ENCODE measurements around the gene SMIM35. TPM values are rescaled to one million over a fixed set of nuclear protein-coding genes. Genes with fewer than 3 reads are reported as not detected.
"Not testable (repeated sequence)": the region's sequence is repeated elsewhere in the genome, so short reads cannot be mapped to it uniquely, and the experiment has no call there.

Gene SMIM35
- total RNA-seq, 1 donor from 2014 or later = not detected

GRCh38 chr11:117984476-117984875 is 102.3 kb downstream of the SMIM35 start:
- DNase-seq (ENCODE audit: low read depth) = no peak

DNA sequence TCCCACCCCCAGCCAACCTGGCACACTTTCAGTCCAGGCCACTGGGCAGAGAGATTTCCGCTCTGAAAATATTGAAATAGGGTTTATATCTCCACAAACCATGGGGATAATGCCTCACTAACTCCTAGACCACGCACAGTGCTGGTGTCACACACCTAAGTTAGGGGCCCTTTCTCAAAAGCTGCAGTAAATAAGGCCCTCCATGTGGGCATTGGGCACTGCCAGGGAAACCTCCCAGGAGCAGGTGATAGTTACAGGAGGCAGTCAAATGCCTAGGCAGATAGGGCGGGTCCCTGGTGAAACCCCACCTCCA is 103.6 kb downstream of the SMIM35 start:
- DNase-seq (ENCODE audit: low read depth) = no peak

- no peak for DNase-seq (ENCODE audit: low read depth)
Observed at GRCh38 chr11:117980720-117981119, 106.0 kb downstream of the SMIM35 start.

GRCh38 chr11:117980280-117980679 is 106.5 kb downstream of the SMIM35 start:
- DNase-seq (ENCODE audit: low read depth) = no peak

- no peak for DNase-seq (ENCODE audit: low read depth)
Observed at GRCh38 chr11:117979481-117980211, 107.1 kb downstream of the SMIM35 start.

GRCh38 chr11:117978991-117979390 is 107.8 kb downstream of the SMIM35 start:
- DNase-seq (ENCODE audit: low read depth) = no peak

DNA sequence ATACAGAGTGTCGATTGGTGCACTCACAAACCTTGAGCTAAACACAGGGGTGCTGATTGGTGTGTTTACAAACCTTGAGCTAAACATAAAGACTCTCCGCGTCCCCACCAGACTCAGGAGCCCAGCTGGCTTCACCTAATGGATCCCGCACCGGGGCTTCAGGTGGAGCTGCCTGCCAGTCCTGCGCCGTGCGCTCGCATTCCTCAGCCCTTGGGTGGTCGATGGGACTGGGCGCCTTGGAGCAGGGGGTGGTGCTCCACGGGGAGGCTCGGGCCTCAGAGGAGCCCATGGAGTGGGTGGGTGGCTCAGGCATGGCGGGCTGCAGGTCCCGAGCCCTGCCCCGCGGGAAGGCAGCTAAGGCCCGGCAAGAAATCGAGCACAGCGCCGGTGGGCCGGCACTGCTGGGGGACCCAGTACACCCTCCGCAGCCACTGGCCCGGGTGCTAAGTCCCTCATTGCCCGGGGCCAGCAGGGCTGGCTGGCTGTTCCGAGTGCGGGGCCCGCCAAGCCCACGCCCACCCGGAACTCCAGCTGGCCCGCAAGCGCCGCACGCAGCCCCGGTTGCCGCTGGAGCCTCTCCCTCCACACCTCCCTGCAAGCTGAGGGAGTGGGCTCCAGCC is 108.4 kb downstream of the SMIM35 start:
- DNase-seq (ENCODE audit: low read depth) = not testable (repeated sequence)

DNA sequence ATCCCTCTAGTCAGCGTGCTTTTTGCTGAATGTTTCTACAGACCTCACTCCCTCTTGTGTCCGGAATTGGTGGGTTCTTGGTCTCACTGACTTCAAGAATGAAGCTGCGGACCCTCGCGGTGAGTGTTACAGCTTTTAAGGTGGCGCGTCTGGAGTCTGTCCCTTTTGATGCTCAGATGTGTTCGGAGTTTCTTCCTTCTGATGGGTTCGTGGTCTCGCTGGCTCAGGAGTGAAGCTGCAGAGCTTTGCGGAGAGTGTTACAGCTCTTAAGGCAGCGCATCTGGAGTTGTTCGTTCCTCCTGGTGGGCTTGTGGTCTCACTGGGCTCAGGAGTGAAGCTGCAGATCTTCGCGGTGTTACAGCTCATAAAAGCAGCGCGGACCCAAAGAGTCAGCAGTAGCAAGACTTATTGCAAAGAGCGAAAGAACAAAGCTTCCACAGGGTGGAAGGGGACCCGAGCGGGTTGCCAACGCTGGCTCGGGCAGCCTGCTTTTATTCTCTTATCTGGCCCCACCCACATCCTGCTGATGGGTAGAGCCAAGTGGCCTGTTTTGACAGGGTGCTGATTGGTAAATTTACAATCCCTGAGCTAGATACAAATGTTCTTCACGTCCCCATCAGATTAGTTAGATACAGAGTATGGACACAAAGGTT is 109.0 kb downstream of the SMIM35 start:
- not testable (repeated sequence) for DNase-seq (ENCODE audit: low read depth)

- no peak for DNase-seq (ENCODE audit: low read depth)
Observed at GRCh38 chr11:117977029-117977428, 109.7 kb downstream of the SMIM35 start.

GRCh38 chr11:117976445-117976844 is 110.3 kb downstream of the SMIM35 start:
- no peak for DNase-seq (ENCODE audit: low read depth)

GRCh38 chr11:117973503-117973860 is 113.3 kb downstream of the SMIM35 start:
- no peak for DNase-seq (ENCODE audit: low read depth)

- DNase-seq (ENCODE audit: low read depth) = peak; percentile 36
Observed at GRCh38 chr11:117972629-117973502, 113.9 kb downstream of the SMIM35 start.

- no peak for DNase-seq (ENCODE audit: low read depth)
Observed at GRCh38 chr11:117972044-117972443, 114.7 kb downstream of the SMIM35 start.

- DNase-seq (ENCODE audit: low read depth) = peak; percentile 73
Observed at GRCh38 chr11:117970400-117971024, 116.3 kb downstream of the SMIM35 start.

- no peak for DNase-seq (ENCODE audit: low read depth)
Observed at GRCh38 chr11:117969160-117969991, 117.4 kb downstream of the SMIM35 start.

DNA sequence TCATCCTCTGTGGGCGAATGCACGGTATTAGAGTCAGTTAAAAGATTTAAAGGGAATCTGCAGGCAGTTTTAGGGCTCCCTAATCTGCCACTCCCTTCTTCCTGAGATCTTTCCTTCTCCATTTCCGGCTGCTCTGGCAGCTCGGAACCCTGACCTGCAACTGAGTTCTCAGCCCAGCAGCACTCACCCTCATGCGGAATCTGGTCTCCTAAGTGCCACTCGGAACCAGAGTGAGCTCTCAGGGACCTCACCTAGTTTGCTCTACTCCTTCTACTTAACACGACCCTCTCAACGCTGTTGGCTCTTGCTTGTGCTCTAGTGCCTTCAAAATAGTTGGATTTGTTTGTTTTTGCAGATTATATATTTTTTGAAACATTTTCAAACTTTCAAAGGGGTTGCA is 119.9 kb downstream of the SMIM35 start:
- DNase-seq (ENCODE audit: low read depth) = no peak

DNA sequence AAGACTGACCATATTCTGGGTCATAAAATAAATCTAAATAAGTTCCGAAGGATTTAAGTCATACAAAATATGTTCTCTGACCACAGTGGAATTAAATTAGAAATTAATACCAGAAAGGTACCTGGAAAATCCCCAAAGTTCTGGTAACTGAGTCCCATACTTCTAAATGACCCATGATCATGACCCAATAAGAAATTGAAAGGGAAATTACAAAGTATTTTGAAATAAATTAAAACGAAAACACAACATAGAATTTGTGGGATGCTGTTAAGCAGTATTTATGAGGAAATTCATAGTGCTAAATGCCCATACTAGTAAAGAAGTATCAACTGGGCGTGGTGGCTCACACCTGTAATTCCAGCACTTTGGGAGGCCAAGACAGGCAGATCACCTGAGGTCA is 123.9 kb downstream of the SMIM35 start:
- no peak for DNase-seq (ENCODE audit: low read depth)

DNA sequence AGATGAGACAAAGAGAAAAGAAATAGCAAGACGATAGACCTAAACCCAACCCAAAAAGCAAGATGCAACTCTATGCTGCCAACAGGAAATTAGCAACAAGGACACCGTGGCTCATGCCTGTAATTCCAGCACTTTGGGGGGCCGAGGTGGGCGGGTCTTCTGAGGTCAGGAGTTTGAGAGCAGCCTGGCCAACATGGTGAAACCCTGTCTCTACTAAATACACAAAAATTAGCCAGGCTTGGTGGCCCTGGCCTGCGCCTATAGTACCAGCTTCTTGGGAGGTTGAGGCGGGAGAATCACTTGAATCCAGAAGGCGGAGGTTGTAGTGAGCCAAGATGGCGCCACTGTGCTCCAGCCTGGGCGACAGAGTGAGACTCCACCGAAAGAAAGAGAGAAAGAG is 124.9 kb downstream of the SMIM35 start:
- DNase-seq (ENCODE audit: low read depth) = no peak

DNA sequence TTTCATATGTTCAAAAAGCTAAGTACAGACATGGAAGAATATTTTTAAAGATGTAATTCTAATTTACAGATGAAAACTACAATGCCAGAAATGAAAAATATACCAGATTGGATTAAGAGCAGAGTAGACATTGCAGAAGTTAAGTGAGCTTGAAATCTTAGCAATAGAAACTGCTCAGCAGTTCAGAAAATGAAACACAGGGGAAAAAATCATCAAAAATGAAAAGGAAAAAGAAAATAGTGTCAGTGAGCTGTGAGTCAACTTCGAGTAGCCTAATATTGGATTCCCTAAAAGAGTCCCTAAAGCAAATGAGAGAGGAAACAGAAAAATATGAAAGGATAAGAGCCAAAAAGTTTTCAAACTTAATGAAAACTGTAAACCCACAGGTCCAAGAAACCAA is 126.4 kb downstream of the SMIM35 start:
- no peak for DNase-seq (ENCODE audit: low read depth)

DNA sequence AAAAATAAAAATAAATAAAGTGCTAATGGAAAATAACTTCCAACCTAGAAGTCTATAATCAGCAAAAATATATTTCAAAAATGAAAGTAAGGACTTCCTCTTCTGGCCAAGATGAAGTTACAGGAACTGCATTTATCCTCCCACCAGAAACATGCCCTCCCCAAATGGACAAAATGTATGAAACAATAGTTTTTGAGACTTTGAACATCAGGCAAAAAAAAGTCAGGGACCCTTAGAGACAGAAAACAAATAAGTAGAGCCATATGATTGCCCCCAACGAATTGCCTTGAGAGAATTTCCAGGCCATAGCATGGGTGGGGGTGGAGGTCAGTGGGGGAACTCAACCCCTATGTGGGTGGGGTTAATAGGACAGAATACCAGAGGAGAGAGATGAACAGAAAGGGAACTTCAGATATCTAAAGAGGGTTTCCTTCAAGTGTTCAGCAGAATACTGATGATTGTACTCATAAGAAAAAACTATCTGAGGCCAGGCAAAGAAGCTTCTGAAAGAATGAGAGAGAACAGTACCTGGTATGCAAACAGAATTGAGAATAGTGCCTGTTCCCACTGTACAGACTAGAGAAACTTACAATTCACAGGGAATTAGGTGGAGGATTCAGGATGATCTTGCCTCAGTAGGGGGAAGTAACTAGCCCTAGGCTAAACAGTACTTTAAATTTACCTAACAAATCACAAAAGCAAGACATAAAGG is 127.2 kb downstream of the SMIM35 start:
- DNase-seq (ENCODE audit: low read depth) = no peak
